Sigmoid colon (tissue), 4 donors: ENCODE results near the gene SOBP.

Experiments
- EP300 ChIP-seq, 4 donors: sonication (generic); formaldehyde crosslinking; IDR thresholded peaks; one replicate each; pipeline ENCODE4 v1.6.1; 2017; ENCODE audit warnings: antibody characterized with exemption in 4 of 4
- POLR2A ChIP-seq, 2 donors: fragments of 450-650 bp; IDR thresholded peaks; one replicate each; pipeline ENCODE4 v1.6.1; 2016; ENCODE audit warnings: antibody characterized with exemption in 2 of 2, mild to moderate bottlenecking in 2 of 2, moderate library complexity in 2 of 2
- POLR2AphosphoS5 ChIP-seq, 4 donors: sonication (generic); formaldehyde crosslinking; IDR thresholded peaks; one replicate each; pipeline ENCODE4 v1.6.1; 2017; ENCODE audit warnings: antibody characterized with exemption in 4 of 4
- TF ChIP-seq, protein P1 (sequence below), 4 experiments: fragments of 450-650 bp in 3 of 4; fragments of 200-600 bp in 1 of 4; IDR thresholded peaks; one replicate each; pipeline ENCODE4 v1.5.1; 2016 to 2019; ENCODE audit warnings: antibody characterized with exemption in 4 of 4, mild to moderate bottlenecking in 3 of 4, moderate library complexity in 2 of 4

- no peak for TF ChIP-seq POLR2A (IDR thresholded peaks at IDR 0.05)
- TF ChIP-seq, protein P1, sequence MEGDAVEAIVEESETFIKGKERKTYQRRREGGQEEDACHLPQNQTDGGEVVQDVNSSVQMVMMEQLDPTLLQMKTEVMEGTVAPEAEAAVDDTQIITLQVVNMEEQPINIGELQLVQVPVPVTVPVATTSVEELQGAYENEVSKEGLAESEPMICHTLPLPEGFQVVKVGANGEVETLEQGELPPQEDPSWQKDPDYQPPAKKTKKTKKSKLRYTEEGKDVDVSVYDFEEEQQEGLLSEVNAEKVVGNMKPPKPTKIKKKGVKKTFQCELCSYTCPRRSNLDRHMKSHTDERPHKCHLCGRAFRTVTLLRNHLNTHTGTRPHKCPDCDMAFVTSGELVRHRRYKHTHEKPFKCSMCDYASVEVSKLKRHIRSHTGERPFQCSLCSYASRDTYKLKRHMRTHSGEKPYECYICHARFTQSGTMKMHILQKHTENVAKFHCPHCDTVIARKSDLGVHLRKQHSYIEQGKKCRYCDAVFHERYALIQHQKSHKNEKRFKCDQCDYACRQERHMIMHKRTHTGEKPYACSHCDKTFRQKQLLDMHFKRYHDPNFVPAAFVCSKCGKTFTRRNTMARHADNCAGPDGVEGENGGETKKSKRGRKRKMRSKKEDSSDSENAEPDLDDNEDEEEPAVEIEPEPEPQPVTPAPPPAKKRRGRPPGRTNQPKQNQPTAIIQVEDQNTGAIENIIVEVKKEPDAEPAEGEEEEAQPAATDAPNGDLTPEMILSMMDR (IDR thresholded peaks at IDR 0.05), result no peak
- TF ChIP-seq POLR2AphosphoS5 (IDR thresholded peaks at IDR 0.05), result no peak
- no peak for TF ChIP-seq EP300 (IDR thresholded peaks at IDR 0.05)
These were observed 171.4 kb downstream of the SOBP start for GRCh38 chr6:107661291-107661690.
